ENCODE measurements around the gene LRRC36.
A peak's percentile ranks its signal among the peaks of the same experiment; 100 is the strongest.

The LRRC36 gene

DNA sequence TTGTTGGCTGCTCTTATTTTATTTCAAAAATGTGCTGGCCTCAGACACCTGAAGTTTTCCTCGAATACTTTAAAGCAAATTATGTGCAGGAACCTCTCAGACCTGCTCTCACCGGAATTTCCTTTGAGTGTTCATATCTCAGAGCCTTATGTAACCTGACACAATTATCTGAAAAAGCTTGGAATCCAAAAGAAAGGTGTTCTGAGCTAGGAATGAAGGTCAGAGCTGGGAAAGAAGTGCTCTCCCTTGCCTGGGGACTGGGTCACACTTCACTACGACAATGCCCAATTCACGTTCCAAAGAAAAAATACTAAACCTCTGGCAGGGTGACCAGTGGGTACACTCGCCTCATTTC, 97.6 kb downstream of the LRRC36 start:
- DNase-seq (ENCODE audit: low spot score): no peak

DNA sequence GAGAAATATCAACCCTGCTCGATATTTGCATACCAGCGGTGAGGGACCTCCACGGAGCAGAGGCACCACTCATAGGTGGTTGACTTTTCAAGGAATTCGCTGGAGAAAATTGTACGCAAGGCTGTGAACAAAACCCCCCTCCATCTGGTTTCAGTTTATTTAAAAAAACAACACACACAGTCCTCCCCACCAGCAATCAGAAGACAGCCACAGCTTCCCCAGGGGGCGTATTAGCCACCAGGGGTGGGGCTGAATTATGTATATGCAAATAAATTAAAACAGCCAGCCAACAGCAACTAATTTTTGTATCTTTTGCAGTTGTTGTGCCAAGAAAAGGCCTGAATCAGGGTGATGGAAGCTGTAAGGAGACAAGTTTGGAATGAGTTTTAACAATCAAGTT, 98.4 kb downstream of the LRRC36 start:
- no peak for DNase-seq (ENCODE audit: low spot score)

DNA sequence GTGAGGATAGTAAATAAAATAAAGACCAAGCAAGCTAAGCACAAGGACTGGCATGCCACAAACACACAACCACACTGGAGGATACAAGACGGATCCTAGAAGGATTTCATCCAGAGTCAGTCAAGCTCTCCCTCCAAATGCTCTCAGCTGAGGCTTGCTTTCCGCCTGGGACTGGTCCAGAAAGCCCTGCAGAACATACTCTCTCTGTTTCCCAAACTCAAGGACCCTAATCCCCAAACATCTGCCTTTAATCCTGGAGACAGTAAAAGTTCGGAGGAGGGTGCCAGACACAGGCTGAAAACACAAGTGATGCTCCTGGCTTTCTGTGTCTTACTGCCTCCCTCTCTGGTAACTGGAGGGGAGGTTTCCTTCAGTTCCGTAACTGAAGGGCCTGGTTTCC, 99.0 kb downstream of the LRRC36 start:
- DNase-seq (ENCODE audit: low spot score): no peak

DNA sequence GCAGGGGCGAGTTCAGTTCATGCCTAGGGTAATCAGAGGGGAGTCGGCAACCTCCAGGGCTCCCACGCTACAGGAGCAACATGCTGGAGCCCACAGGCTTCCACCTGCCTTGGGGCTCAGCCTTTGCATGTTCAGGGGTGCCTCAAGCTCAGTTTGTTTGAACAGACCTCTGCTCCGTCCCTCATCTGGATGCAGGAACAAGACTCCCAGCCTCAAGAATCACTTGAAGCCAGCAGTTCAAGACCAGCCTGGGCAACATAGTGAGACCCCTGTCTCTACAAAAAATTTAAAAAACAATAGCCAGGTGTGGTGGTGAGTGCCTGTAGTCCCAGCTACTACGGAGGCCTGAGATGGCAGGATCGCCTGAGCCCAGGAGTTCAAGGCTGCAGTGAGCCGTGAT, 99.4 kb downstream of the LRRC36 start:
- DNase-seq (ENCODE audit: low spot score): no peak

DNA sequence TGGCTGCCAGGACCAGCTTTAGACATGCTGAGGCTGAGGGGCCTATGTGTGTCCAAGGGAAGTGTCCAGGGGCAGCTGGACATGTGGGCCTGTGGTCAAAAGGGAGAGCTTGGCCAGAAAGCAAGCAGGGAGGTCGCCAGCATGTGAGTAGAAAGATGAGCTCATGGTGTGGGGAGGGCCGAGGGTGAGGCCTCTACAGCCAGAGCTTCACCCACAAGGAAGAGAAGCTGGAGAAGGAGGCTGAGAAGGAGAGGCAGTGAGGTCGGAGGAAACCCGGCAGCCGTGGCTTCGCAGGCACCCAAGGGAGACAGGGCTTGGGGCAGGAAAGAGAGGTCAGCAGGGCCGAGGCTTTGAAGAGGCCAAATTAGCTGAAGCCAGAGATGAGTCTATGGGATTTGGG, 100.3 kb downstream of the LRRC36 start:
- no peak for DNase-seq (ENCODE audit: low spot score)

DNA sequence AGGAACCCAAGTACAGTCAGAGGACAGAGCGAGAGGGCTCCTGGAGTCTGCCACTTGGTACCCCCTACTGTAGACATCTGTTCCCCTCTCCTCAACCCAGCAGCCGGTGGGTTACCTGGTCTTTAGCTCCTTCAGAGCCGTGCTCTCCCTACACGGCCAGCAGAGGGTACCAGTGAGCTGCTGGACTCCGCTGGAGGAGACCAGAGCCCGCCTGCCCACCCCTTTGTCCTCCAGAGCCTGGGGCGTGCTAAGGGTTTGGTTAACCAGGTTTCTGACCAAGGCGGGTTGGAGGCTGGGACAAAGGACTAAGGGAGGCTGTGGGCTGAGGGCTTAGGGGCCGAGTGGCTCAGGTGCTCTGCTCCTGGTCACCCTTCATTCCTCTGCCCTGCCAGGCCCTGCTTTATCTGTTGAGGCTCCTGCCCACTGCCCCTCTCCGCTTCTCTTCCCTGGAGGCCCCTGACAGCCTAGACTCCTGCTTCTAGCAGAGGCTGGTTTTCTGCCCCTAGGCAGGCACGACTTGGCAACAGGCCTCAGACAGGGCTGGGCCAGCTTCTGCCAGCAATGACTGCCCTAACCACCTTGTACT, 101.6 kb downstream of the LRRC36 start:
- peak; percentile 53 for DNase-seq (ENCODE audit: low spot score)

DNA sequence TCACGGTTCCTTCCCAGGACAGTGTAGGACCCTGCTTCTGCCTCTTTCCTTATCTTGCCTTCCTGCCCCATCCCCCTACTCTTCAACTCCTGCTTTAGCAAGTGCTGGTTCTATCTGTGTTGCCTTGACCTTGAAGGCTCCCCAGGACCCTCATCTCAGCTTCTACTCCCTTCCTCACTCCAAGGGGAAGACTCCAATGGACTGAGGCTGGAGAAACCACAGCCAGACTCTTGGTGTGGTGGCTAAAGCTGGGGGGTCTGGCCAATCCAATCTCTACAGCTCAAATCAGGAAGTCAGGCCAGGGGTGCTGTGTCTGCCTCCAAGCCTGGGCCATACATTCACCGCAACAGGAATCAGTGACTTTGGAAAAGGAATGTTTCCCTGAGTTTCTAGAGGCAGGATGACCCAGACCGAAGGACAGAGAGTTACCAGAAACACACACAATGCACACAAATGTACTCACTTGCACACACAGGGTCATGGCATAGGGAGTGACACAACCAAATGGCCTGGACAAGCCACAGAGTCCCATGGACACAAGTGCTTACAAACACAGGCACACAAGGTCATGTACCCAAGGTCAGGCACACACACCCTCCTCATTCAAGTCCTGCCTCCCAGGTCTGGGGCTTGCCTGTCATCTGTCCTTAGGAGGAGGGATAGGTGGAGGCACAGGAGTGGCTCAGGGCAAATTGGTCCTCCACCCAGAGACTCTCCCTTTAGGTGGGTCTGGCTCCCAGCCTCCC, 102.6 kb downstream of the LRRC36 start:
- no peak for DNase-seq (ENCODE audit: low spot score)

DNA sequence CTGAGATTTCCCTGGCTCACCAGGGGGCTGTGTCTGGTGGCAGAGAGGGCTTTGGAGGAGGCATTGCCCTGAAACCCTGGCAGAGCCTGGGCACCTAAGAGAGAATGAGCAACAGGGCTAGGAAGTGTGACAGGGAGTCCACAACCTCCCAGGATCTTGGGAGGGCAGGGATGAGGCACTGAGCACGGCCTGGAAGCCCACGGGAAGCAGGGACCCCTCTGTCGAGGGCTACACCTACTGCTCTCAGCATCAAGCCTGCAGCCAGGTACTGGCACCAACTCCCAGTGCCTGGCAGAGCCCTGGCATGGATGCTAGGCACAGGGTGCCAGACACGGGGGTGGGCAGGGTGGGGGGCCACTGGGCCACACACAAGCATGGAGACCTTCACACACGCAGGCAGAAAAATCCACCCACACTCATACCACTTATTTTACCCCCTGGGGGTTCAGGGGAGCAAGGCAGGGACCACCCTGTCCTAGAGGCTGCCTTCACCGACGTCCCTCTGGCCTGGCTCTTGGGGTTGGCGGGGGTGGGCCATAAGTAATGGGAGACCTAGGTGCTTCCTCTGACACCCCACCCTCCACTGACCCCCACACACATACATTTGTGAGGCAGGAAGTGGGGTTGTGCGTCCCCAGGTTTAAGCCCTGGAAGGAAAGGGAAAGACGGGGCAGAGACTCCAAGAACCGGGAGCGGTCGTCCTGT, 103.3 kb downstream of the LRRC36 start:
- no peak for DNase-seq (ENCODE audit: low spot score)

DNA sequence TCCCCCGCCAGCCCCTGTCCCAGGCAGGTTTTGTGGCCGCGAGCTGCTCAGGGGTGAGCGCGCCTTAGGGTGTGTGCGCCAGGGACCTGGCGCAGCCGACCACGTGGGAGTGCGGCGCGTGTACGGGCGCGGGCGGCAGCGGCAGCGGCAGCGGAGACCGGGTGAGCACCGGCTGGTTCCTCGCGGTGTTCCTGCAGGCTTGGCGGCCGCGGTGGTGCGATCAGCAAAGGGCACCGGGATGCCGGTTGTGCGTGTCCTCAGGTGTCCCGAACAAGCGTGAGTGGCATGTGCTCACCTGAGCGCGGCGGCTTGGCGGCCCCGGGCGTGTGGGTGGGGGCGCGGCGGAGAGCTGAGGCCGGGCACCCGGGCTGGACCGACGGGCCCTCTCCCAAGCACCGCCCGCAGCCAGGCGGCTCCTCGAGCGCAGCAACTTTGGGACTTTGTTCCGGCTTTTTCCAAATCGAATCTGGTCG, 103.9 kb downstream of the LRRC36 start:
- DNase-seq (ENCODE audit: low spot score): peak; percentile 44

DNA sequence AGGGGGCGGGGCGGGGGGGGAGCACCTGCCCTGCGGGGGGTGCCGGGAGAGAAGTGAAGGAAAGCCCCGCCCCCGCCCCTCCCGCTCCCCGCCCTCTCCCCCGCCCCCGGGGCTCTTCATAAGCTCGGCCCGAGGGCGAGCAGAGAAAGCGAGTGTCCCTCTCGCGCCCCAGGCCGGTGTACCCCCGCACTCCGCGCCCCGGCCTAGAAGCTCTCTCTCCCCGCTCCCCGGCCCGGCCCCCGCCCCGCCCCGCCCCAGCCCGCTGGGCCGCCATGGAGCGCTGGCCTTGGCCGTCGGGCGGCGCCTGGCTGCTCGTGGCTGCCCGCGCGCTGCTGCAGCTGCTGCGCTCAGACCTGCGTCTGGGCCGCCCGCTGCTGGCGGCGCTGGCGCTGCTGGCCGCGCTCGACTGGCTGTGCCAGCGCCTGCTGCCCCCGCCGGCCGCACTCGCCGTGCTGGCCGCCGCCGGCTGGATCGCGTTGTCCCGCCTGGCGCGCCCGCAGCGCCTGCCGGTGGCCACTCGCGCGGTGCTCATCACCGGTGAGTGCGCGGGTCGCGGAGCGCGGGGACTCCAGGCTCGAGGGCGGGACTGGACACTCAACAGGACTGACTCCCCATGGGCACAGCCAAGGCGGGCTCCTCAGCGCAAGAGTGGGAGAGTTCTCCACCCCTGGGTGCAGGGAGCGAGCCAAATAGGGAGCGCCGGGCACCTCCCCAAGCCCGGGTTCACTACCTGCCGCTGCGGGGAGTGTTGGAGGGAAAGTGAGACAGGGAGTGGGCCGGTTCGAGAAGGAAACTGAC, 104.6 kb downstream of the LRRC36 start, which contains the start of gene HSD11B2:
TSS of gene HSD11B2 (plus strand) at position 145 of the 798 bp plus-strand sequence. CDS start at position 273, 128 bp downstream.
- peak; percentile 78 for DNase-seq (ENCODE audit: low spot score)

DNA sequence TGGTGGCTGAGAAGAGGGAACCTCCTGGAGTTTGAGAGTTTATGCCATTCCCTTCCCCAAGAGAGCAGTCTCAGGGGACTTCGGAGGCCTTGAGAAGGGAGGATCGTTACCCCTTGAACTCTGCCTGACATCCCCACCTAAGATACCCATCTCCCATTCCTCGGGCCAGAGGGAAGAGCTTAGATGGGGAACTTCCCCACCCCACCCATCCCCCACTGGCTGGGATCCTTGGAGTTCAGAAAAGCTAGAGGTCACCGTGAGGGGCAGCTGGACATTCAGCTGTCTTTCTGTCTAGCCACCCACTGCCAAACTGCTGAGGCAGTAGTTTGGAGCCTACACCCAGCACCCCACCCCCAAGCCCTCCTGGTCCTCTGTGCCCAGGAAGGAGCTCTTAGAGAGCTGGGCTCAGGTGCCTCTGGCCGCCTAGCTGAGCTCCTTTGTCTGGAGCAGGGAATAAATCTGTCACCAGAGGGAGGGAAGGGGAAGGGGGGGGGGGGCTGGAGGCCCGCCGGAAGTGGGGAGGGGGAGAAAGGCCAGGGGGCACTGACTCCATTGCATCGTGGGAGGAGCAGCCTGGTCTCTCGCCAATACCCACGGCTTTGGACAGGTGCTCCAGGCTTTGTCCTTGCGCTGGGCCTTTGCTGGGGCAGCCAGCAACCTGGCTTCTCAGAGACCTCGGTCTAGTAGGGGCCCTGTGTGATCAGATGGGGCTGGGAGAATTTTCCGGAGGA, 105.3 kb downstream of the LRRC36 start:
- no peak for DNase-seq (ENCODE audit: low spot score)

DNA sequence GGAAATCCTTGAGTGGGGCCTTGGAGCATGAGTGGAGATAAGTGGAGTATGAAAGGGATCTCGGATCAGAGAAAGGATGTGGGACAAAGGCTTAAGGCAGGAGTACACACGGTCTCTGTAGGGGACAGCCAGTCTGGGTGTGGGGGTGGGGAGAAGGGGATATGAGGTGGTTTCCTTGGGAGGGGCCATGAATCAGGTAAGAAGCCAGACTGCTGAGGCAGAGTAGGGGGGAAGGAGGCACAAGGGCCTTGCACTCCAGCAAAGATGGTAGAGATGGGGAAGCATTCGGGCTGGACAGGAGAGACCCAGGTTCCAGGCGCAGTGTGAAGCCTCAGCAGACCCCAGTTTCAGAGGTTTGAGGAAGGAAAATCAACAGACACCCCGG, 105.9 kb downstream of the LRRC36 start:
- no peak for DNase-seq (ENCODE audit: low spot score)

DNA sequence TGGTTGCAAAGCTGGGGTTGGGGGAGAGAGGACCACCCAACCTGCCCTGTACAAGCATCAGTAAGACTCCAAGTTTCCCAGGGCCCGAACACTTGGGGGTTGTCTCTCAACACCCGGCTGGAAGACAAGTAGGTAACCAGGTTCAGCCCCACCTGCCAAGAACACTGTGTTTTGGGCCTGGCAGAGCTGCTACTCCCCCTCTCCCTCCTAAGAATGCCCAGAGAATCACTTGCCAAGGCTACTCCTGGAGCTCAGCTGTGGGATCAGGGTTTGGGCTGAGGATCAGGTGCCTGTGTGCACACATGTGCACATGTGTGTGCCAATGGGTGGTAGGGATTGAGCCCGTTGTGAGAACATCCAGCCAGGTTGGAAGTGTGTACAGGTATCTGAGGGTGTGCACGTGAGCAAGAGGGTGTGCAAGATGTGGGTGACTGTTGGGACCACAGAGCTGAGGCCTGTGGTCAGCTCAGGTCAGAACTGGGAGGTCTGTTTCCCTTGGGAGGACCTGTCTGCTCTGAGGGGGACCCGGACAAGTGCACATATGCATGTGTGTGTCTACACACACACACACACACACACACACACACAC, 106.6 kb downstream of the LRRC36 start:
- DNase-seq (ENCODE audit: low spot score): no peak
